ENCODE measurements around the gene GGCX. TPM values are rescaled to one million over a fixed set of nuclear protein-coding genes. Genes with fewer than 3 reads are reported as not detected.

Gene GGCX
- total and polyA plus RNA-seq, 2 of the 4 experiments (the other 2 are of a cell fraction): 35.0 to 39.4 TPM

DNA sequence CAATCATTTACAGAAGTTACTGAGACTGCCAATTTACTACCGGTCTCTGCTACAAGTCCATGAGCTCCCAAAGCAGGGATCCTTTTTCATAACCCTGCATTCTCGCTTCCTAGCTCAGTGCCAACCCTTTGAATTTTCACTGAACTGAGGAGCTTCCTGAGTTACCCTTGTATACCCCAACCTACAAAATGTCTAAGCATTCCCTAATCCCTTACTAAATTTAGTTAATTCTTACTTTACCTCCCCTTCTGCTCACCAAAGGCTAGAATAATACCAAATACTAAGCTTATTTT is 12.7 kb downstream of the GGCX start:
- Histone ChIP-seq H3K4me3 (ENCODE audit: insufficient read depth, low read depth, low read length) (no peak overlapping the region), H2BK5ac (ENCODE audit: low read depth, low read length, poor library complexity, severe bottlenecking) (peak overlapping the region; percentile 89), H4K91ac (ENCODE audit: insufficient read depth, low read depth, low read length) (peak overlapping the region; percentile 38; the same call in 1 of the 2 replicates), H3K18ac (ENCODE audit: low read depth, low read length) (peak overlapping the region; percentile 34; the same call in 1 of the 2 replicates), H3K56ac (ENCODE audit: extremely low read depth, insufficient read depth, low read length) (no peak overlapping the region), H3K27ac (ENCODE audit: insufficient read depth, low read length) (peak overlapping the region; percentile 85; the same call in 1 of the 2 replicates), H2BK20ac (ENCODE audit: low read depth, low read length) (no peak overlapping the region), H2BK15ac (ENCODE audit: low read depth, low read length) (peak overlapping the region; percentile 39; the same call in 1 of the 3 replicates), H3K9me1 (ENCODE audit: insufficient read depth, low read length) (peaks cover 9% of the 10 kb centered on the region; the same call in 1 of the 2 replicates), H3K27me3 (ENCODE audit: control insufficient read depth, insufficient read depth, low read length) (no peaks in the 10 kb centered on the region), H2AK5ac (ENCODE audit: low read depth, low read length) (0 out of 2 replicates have a peak overlapping the region, but pooled peaks have one; percentile 58), H3K4me1 (ENCODE audit: control insufficient read depth, insufficient read depth, low read length) (peaks cover 20% of the 10 kb centered on the region), H3K36me3 (ENCODE audit: control insufficient read depth, insufficient read depth, low read length) (peaks cover 44% of the 10 kb centered on the region), H3K9me3 (ENCODE audit: control insufficient read depth, insufficient read depth, low read length) (no peaks in the 10 kb centered on the region), H4K20me1 (ENCODE audit: insufficient read depth, low read length) (peaks cover 30% of the 10 kb centered on the region), H3K79me1 (ENCODE audit: low read depth in 1 of 2, low read length in 2 of 2) (peaks cover 8 to 47% of the 10 kb centered on the region in 2 experiments; a peak in 3 of 4 replicates), H2AFZ (replicated peaks; ENCODE audit: low read length, poor library complexity) (no peak overlapping the region), H2BK120ac (ENCODE audit: low read depth, low read length) (peak overlapping the region; percentile 37; the same call in 1 of the 2 replicates), H3K4me2 (ENCODE audit: low read depth, low read length) (no peak overlapping the region), H3K23ac (ENCODE audit: low read depth, low read length) (0 out of 2 replicates have a peak overlapping the region, but pooled peaks have one; percentile 68), H4K8ac (ENCODE audit: low read depth in 2 of 2, low read length in 2 of 2) (peak overlapping the region in 1 of 2 experiments; percentile 55; a peak in 2 of 4 replicates), H4K5ac (ENCODE audit: low read depth, low read length) (no peak overlapping the region), H3K4ac (ENCODE audit: low read depth, low read length) (peak overlapping the region; percentile 52), H3K9ac (ENCODE audit: low read depth, low read length) (no peak overlapping the region), H2AK9ac (replicated peaks; ENCODE audit: low read depth, low read length, poor library complexity) (no peak overlapping the region), H3K14ac (replicated peaks; ENCODE audit: low read depth, low read length) (peak overlapping the region; percentile 31; the same call in 1 of the 2 replicates)
- BruUV-seq (replicated peaks): no TSS peak
- CTCF ChIA-PET: interaction anchor here (1.3 to 6.8 kb wide), 2 partner anchors 129 to 415 kb away, joined by 5 to 46 read pairs; partner anchors contain the start of genes SH2D6 and TCF7L1
- ATAC-seq (ENCODE audit: low read depth): no peak
- in situ Hi-C loops (cut with MboI; ENCODE audit: low sequenced_read_pairs) (no loop called here), intact Hi-C loops (cut with micrococcal nuclease) (no loop called here), dilution Hi-C loops (cut with HindIII; ENCODE audit: low sequenced_read_pairs, unreplicated experiment) (no loop called here)
- no peak for TF ChIP-seq MXI1 (IDR thresholded peaks at IDR 0.05; ENCODE audit: borderline replicate concordance, low read depth, low read length)
- TF ChIP-seq, protein P1, sequence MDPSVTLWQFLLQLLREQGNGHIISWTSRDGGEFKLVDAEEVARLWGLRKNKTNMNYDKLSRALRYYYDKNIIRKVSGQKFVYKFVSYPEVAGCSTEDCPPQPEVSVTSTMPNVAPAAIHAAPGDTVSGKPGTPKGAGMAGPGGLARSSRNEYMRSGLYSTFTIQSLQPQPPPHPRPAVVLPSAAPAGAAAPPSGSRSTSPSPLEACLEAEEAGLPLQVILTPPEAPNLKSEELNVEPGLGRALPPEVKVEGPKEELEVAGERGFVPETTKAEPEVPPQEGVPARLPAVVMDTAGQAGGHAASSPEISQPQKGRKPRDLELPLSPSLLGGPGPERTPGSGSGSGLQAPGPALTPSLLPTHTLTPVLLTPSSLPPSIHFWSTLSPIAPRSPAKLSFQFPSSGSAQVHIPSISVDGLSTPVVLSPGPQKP (IDR thresholded peaks at IDR 0.05; ENCODE audit: borderline replicate concordance, low read depth, low read length): no peak
- TF ChIP-seq, protein P2, sequence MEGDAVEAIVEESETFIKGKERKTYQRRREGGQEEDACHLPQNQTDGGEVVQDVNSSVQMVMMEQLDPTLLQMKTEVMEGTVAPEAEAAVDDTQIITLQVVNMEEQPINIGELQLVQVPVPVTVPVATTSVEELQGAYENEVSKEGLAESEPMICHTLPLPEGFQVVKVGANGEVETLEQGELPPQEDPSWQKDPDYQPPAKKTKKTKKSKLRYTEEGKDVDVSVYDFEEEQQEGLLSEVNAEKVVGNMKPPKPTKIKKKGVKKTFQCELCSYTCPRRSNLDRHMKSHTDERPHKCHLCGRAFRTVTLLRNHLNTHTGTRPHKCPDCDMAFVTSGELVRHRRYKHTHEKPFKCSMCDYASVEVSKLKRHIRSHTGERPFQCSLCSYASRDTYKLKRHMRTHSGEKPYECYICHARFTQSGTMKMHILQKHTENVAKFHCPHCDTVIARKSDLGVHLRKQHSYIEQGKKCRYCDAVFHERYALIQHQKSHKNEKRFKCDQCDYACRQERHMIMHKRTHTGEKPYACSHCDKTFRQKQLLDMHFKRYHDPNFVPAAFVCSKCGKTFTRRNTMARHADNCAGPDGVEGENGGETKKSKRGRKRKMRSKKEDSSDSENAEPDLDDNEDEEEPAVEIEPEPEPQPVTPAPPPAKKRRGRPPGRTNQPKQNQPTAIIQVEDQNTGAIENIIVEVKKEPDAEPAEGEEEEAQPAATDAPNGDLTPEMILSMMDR (conservative IDR thresholded peaks at IDR 0.05; ENCODE audit: low read depth, low read length): no peak
- TF ChIP-seq, protein P3, sequence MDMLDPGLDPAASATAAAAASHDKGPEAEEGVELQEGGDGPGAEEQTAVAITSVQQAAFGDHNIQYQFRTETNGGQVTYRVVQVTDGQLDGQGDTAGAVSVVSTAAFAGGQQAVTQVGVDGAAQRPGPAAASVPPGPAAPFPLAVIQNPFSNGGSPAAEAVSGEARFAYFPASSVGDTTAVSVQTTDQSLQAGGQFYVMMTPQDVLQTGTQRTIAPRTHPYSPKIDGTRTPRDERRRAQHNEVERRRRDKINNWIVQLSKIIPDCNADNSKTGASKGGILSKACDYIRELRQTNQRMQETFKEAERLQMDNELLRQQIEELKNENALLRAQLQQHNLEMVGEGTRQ (IDR thresholded peaks at IDR 0.05; ENCODE audit: low read depth, low read length): no peak
- no peak for TF ChIP-seq RAD21 (IDR thresholded peaks at IDR 0.05; ENCODE audit: low read length)
- TF ChIP-seq SMC3 (IDR thresholded peaks at IDR 0.05; ENCODE audit: low read depth, low read length): no peak
- no peak for TF ChIP-seq FOS (IDR thresholded peaks at IDR 0.05; ENCODE audit: low read depth, low read length)
- no peak for TF ChIP-seq CEBPB (IDR thresholded peaks at IDR 0.05; ENCODE audit: low read depth, low read length)
- TF ChIP-seq POLR2A (IDR thresholded peaks at IDR 0.05; ENCODE audit: low read depth, low read length): no peak
- TF ChIP-seq BHLHE40 (IDR thresholded peaks at IDR 0.05; ENCODE audit: low read depth, low read length): no peak
- TF ChIP-seq RCOR1 (IDR thresholded peaks at IDR 0.05; ENCODE audit: insufficient replicate concordance, low read length): no peak
- no peak for TF ChIP-seq RFX5 (IDR thresholded peaks at IDR 0.05; ENCODE audit: low read depth, low read length)
- no peak for TF ChIP-seq NFE2L2 (IDR thresholded peaks at IDR 0.05; ENCODE audit: low read depth, low read length)
- TF ChIP-seq MAFK (IDR thresholded peaks at IDR 0.05; ENCODE audit: low read depth, low read length): no peak
- no peak for TF ChIP-seq CHD1 (IDR thresholded peaks at IDR 0.05; ENCODE audit: low read depth, low read length)
- no peak for TF ChIP-seq MAZ (IDR thresholded peaks at IDR 0.05; ENCODE audit: borderline replicate concordance, low read depth, low read length)
- DNase-seq: no peak
- POLR2A ChIA-PET (ENCODE audit: unreplicated experiment): interaction anchor here (1.0 to 5.1 kb wide), 4 partner anchors 9 to 130 kb away, joined by 4 to 42 read pairs (median 6); partner anchors contain the start of genes MAT2A and SH2D6
- WGBS, 2 experiments (ENCODE audit: extremely low coverage in 2 of 2, insufficient read length in 1 of 2): no CpG with 5 or more reads among the region's 2 CpGs

Measured in IMR-90 (cell line).